Measurements from ENCODE around the gene TRIO.

The TRIO gene

DNA sequence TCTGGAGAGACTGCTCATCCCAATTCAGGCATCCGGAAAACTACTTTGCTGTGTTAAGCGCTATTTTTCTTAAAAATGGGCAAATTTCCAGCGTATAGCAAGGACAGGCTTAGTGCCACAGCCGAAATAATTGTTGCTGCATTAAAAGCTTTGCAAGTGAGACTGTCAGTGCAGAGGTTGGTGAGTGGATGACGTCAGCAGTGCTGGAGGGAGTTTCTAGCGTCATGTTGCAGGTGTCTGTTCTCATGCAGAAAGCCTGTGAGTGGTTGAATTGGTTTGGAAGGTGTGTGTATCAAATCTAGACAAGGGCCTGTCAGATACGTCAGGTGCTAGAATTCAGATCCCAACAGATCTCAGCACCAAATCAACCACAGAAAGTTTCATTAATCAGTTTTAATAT, 204.4 kb downstream of the TRIO start:
- Mint-ChIP-seq H3K9me3 (no peaks in the 10 kb centered on the region), H3K27ac (no peak overlapping the region), H3K4me1 (peaks cover 34 to 47% of the 10 kb centered on the region in 2 donors), H3K4me3 (no peak overlapping the region), H3K27me3 (no peaks in the 10 kb centered on the region), H3K36me3 (peaks cover 18 to 65% of the 10 kb centered on the region in 2 donors)
- ATAC-seq (replicated peaks) (no peak), DNase-seq (no peak)

DNA sequence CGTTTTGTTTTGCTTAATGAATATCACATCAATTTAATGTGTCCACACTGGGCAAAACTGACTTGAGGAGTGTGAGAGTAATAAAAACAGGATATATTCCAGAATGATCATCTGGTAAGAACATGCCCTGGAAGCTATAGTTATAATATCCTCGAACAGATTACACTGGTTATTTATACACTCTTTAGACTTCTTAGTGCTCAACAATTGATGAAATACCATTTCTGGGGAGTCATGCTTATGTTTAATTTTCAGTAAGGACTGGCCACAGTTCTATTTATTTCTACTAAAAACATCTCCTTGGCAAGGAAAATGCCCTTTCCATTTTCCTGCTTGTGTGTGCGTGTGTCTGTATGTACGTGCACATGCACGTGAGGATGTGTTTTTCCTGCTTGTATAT, 205.0 kb downstream of the TRIO start:
- DNase-seq (no peak), ATAC-seq (replicated peaks) (no peak)

DNA sequence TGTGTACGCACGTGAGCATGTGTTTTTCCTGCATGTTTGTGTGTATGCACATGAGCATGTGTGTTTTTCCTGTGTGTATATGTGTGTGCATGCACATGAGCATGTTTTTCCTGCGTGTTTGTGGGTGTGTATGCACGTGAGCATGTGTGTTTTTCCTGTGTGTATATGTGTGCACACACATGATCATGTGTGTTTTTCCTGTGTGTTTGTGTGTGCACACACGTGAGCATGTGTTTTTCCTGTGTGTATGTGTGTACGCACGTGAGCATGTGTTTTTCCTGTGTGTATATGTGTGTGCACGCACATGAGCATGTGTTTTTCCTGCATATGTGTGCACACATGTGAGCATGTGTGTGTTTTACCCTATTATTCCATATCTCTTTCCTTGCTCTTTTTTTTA, 205.9 kb downstream of the TRIO start:
- H3K36me3 Mint-ChIP-seq, result peaks cover 16 to 55% of the 10 kb centered on the region in 2 donors
- H3K27ac Mint-ChIP-seq, result no peak overlapping the region
- no peak overlapping the region for H3K4me3 Mint-ChIP-seq

More for the DNA sequence above, 205.0 kb downstream of the TRIO start:
- peaks cover 16 to 61% of the 10 kb centered on the region in 2 donors for H3K36me3 Mint-ChIP-seq
- no peak overlapping the region for H3K27ac Mint-ChIP-seq
- no peaks in the 10 kb centered on the region for H3K27me3 Mint-ChIP-seq
- H3K4me3 Mint-ChIP-seq, result no peak overlapping the region
- H3K4me1 Mint-ChIP-seq, result peaks cover 31 to 40% of the 10 kb centered on the region in 2 donors
- H3K9me3 Mint-ChIP-seq, result no peaks in the 10 kb centered on the region

GRCh38 chr5:14351086-14351661, 208.0 kb downstream of the TRIO start:
- H3K4me3 Mint-ChIP-seq, result no peak overlapping the region
- H3K4me1 Mint-ChIP-seq, result peaks cover 27 to 37% of the 10 kb centered on the region in 2 donors
- H3K9me3 Mint-ChIP-seq, result no peaks in the 10 kb centered on the region
- ATAC-seq (replicated peaks) (peak; percentile 47 to 57), DNase-seq (no peak)
- peaks cover 19 to 50% of the 10 kb centered on the region in 2 donors for H3K36me3 Mint-ChIP-seq
- no peaks in the 10 kb centered on the region for H3K27me3 Mint-ChIP-seq
- peak overlapping the region; percentile 63 for H3K27ac Mint-ChIP-seq

More for the DNA sequence above, 205.9 kb downstream of the TRIO start:
- Mint-ChIP-seq H3K4me1 (peaks cover 27 to 36% of the 10 kb centered on the region in 2 donors), H3K9me3 (no peaks in the 10 kb centered on the region), H3K27me3 (no peaks in the 10 kb centered on the region)
- no peak for DNase-seq
- ATAC-seq (replicated peaks), result no peak

- Mint-ChIP-seq H3K36me3 (peaks cover 16 to 48% of the 10 kb centered on the region in 2 donors), H3K4me3 (no peak overlapping the region), H3K27me3 (no peaks in the 10 kb centered on the region), H3K9me3 (no peaks in the 10 kb centered on the region), H3K4me1 (peaks cover 31 to 43% of the 10 kb centered on the region in 2 donors), H3K27ac (no peak overlapping the region)
- ATAC-seq (replicated peaks), result peak; percentile 92 to 94
- DNase-seq, result peak; percentile 43
Observed at GRCh38 chr5:14351845-14352712, 208.9 kb downstream of the TRIO start.

GRCh38 chr5:14353726-14354474, 210.8 kb downstream of the TRIO start:
- peaks cover 27 to 40% of the 10 kb centered on the region in 2 donors for H3K4me1 Mint-ChIP-seq
- H3K9me3 Mint-ChIP-seq, result no peaks in the 10 kb centered on the region
- ATAC-seq (replicated peaks) (no peak), DNase-seq (no peak)
- no peaks in the 10 kb centered on the region for H3K27me3 Mint-ChIP-seq
- H3K27ac Mint-ChIP-seq, result no peak overlapping the region
- no peak overlapping the region for H3K4me3 Mint-ChIP-seq
- H3K36me3 Mint-ChIP-seq, result peaks cover 19 to 38% of the 10 kb centered on the region in 2 donors

DNA sequence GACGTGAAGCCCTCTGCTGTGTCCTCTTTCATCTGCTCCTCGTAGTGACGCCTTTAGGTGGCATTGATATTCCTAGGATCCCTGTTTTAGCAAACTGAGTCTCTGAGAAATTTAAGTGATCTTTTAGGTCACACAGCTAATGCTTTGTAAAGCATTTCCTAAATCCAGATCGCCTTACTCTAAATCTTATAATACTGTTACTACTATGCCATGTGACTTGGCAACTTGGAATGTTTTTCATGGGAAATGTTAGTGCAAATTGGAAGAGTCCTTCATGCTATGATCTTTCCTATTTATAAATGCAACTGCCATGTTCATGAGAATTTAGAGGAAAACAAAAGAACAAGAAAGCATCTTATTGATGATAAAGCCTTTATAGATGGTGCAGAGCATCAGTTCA, 212.2 kb downstream of the TRIO start:
- peaks cover 15 to 39% of the 10 kb centered on the region in 2 donors for H3K36me3 Mint-ChIP-seq
- peaks cover 19 to 28% of the 10 kb centered on the region in 2 donors for H3K4me1 Mint-ChIP-seq
- H3K27me3 Mint-ChIP-seq, result no peaks in the 10 kb centered on the region
- DNase-seq (no peak), ATAC-seq (replicated peaks) (no peak)
- no peak overlapping the region for H3K4me3 Mint-ChIP-seq
- H3K27ac Mint-ChIP-seq, result no peak overlapping the region
- H3K9me3 Mint-ChIP-seq, result no peaks in the 10 kb centered on the region

DNA sequence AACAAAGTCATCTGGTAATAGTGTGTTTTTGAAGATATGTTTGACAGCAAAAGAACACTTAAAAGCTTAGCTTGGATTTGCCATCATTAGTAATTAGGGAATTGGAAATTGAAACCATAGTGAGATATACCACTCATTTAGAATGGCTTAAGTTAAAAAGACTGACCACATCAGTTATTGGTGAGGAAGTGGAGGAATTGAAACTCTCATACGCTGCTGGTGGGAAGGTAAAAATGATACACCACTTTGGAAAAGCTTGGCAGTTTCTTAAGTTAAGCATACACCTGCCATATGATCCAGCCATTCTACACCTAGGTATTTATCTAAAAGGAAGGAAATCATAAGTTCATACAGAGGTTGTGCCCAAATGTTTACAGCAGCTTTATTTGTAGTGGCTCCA, 213.2 kb downstream of the TRIO start:
- Mint-ChIP-seq H3K36me3 (peaks cover 19 to 36% of the 10 kb centered on the region in 2 donors), H3K4me1 (peaks cover 10 to 19% of the 10 kb centered on the region in 2 donors), H3K4me3 (no peak overlapping the region), H3K9me3 (no peaks in the 10 kb centered on the region), H3K27ac (no peak overlapping the region), H3K27me3 (no peaks in the 10 kb centered on the region)
- ATAC-seq (replicated peaks), result peak in 1 of 2 donors; percentile 50
- no peak for DNase-seq

DNA sequence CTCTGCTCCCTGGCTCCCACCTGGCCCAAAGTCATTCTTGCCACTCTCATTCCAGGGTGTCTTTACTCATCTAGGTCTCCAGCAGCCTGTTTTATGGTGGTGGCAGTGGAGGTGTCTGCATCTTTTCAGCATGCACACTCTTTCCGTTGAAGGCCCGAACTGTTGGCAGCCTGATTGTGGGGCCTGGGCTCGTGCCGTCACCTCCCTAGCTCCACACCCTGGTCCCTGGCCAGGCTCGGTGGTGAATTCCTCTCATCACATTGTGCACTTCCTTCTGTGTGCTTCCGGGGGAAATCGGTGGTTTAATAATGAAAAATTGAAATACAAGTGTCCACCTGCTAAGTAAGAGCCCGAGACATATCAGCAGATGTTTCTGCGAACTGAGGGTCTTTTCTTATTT, 214.3 kb downstream of the TRIO start:
- Mint-ChIP-seq H3K36me3 (peaks cover 23 to 38% of the 10 kb centered on the region in 2 donors), H3K27ac (no peak overlapping the region), H3K9me3 (no peaks in the 10 kb centered on the region)

DNA sequence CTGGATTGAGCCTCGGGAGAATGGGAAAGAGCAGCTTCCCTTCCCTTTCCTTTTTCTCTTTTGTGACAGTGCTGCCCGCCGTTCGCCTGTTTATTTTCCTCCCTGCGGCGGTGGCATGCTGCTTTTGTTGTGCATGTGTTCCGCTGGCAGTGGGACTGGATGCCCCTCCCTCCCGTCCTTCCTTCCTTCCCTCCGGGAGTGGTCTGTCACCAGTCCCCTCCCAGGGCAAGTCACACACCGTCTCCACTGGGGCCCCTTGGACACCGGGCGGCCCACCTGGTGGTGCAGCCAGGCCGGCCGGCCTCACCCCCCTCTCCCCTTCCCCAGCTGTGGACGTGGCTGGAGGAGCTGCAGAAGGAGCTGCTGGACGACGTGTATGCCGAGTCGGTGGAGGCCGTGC, 214.7 kb downstream of the TRIO start:
- Mint-ChIP-seq H3K4me1 (peaks cover 4 to 7% of the 10 kb centered on the region in 2 donors), H3K27ac (no peak overlapping the region), H3K4me3 (no peak overlapping the region), H3K36me3 (peaks cover 23 to 40% of the 10 kb centered on the region in 2 donors), H3K9me3 (no peaks in the 10 kb centered on the region), H3K27me3 (no peaks in the 10 kb centered on the region)
- ATAC-seq (replicated peaks) (no peak), DNase-seq (no peak)

More for the DNA sequence above, 214.3 kb downstream of the TRIO start:
- peaks cover 4 to 7% of the 10 kb centered on the region in 2 donors for H3K4me1 Mint-ChIP-seq
- no peak overlapping the region for H3K4me3 Mint-ChIP-seq
- no peak for ATAC-seq (replicated peaks)
- H3K27me3 Mint-ChIP-seq, result no peaks in the 10 kb centered on the region
- DNase-seq, result no peak

- Mint-ChIP-seq H3K4me1 (peaks cover 4 to 7% of the 10 kb centered on the region in 2 donors), H3K4me3 (no peak overlapping the region), H3K27me3 (no peaks in the 10 kb centered on the region), H3K9me3 (no peaks in the 10 kb centered on the region), H3K36me3 (peaks cover 24 to 45% of the 10 kb centered on the region in 2 donors), H3K27ac (no peak overlapping the region)
- ATAC-seq (replicated peaks) (no peak), DNase-seq (no peak)
Observed at GRCh38 chr5:14358536-14358935, 215.4 kb downstream of the TRIO start.

- H3K27ac Mint-ChIP-seq, result peak overlapping the region; percentile 72
- no peak overlapping the region for H3K4me3 Mint-ChIP-seq
- no peaks in the 10 kb centered on the region for H3K9me3 Mint-ChIP-seq
- no peak for ATAC-seq (replicated peaks)
- H3K36me3 Mint-ChIP-seq, result peaks cover 28 to 50% of the 10 kb centered on the region in 2 donors
- peaks cover 7% of the 10 kb centered on the region in 2 donors for H3K4me1 Mint-ChIP-seq
- no peak for DNase-seq
- no peaks in the 10 kb centered on the region for H3K27me3 Mint-ChIP-seq
Observed at GRCh38 chr5:14359069-14360043, 216.2 kb downstream of the TRIO start.

GRCh38 chr5:14362491-14362890, 219.3 kb downstream of the TRIO start:
- no peaks in the 10 kb centered on the region for H3K27me3 Mint-ChIP-seq
- DNase-seq (no peak), ATAC-seq (replicated peaks) (no peak)
- no peaks in the 10 kb centered on the region for H3K9me3 Mint-ChIP-seq
- peaks cover 5 to 6% of the 10 kb centered on the region in 2 donors for H3K4me1 Mint-ChIP-seq
- H3K36me3 Mint-ChIP-seq, result peaks cover 39 to 71% of the 10 kb centered on the region in 2 donors
- H3K27ac Mint-ChIP-seq, result peak overlapping the region; percentile 37
- no peak overlapping the region for H3K4me3 Mint-ChIP-seq

Data from stimulated activated naive B cell treated with anti-CD40 and anti-IgM and Interleukin-4, amounts not matched to agents 10 μg/mL and 1 μg/mL and 100 μg/mL, for 72 hours (primary cell).